Endothelial cell of umbilical vein (primary cell): ENCODE results near the gene HECTD1. TPM values are rescaled to one million over a fixed set of nuclear protein-coding genes. Genes with fewer than 3 reads are reported as not detected.

Experiments
- BruUV-seq: library from RNA; stranded (reverse); fragments of 400-500 nt; replicated peaks from 2 replicates; lab custom pipeline; 2021; lab: Mats Ljungman, UMichigan
- CTCF ChIA-PET: fragments of 300-600, 350-600 bp; sonication (Branson Sonifier 250); formaldehyde crosslinking; loops from one replicate; lab custom pipeline; 2021; ENCODE audit warnings: antibody characterized with exemption, inconsistent platforms; lab: Charles Lee
- POLR2A ChIA-PET: fragments of 300-600, 350-600 bp; sonication (Branson Sonifier 250); formaldehyde crosslinking; loops from one replicate; lab custom pipeline; 2021; ENCODE audit warnings: antibody characterized with exemption, inconsistent platforms; lab: Charles Lee
- DNase-seq: peaks from one replicate; pipeline ENCODE4 v3.0.0-alpha.2; 2011; ENCODE audit warnings: low read depth, low spot score
- FAIRE-seq: peaks from 2 replicates; lab custom pipeline; 2011; peaks lifted over from hg19 to GRCh38; lab: Jason Lieb, UNC
- H2AFZ ChIP-seq: 2 replicates; pipeline ENCODE4 v1.6.0; 2012; ENCODE audit warnings: low read depth, low read length, control low read depth, inconsistent platforms
- H3K27ac ChIP-seq: 2 replicates; pipeline ENCODE4 v1.5.1; 2011; ENCODE audit warnings: low read depth, mild to moderate bottlenecking, control low read depth, low read length, moderate library complexity; ENCODE audit not compliant: insufficient read depth
- H3K27me3 ChIP-seq, 2 experiments: 2 replicates each; pipeline versions ENCODE4 v1.6.0 to v1.6.1; 2011; ENCODE audit warnings: low read length in 2 of 2, mixed read lengths in 1 of 2; ENCODE audit not compliant: control insufficient read depth in 2 of 2, insufficient read depth in 2 of 2
- H3K36me3 ChIP-seq, 2 experiments: 2 replicates in 1 of 2; 3 replicates in 1 of 2; pipeline ENCODE4 v1.5.1; 2011; ENCODE audit warnings: low read length in 2 of 2, mild to moderate bottlenecking in 1 of 2, moderate library complexity in 1 of 2; ENCODE audit not compliant: control insufficient read depth in 2 of 2, insufficient read depth in 2 of 2; ENCODE audit errors: extremely low read depth in 1 of 2
- H3K4me1 ChIP-seq: 3 replicates; pipeline ENCODE4 v1.5.1; 2011; ENCODE audit warnings: mild to moderate bottlenecking, low read length; ENCODE audit not compliant: control insufficient read depth, insufficient read depth; ENCODE audit errors: extremely low read depth
- H3K4me2 ChIP-seq: 2 replicates; pipeline ENCODE4 v1.6.1; 2011; ENCODE audit warnings: low read length, control low read depth, mixed read lengths; ENCODE audit not compliant: insufficient read depth
- H3K4me3 ChIP-seq, 3 experiments: fragments of 200-600 bp in 1 of 3; sonication (generic), shearing (Covaris generic) in 1 of 3; replicated peaks in 1 of 3; 2 replicates each; pipeline ENCODE4 v1.5.1; 2011 to 2016; ENCODE audit warnings: control low read depth in 3 of 3, low read length in 3 of 3, mild to moderate bottlenecking in 2 of 3, inconsistent platforms in 1 of 3, low read depth in 1 of 3, moderate library complexity in 1 of 3; ENCODE audit not compliant: insufficient read depth in 1 of 3
- H3K79me2 ChIP-seq: 2 replicates; pipeline ENCODE4 v1.6.0; 2012; ENCODE audit warnings: low read length, inconsistent platforms; ENCODE audit not compliant: control insufficient read depth, insufficient read depth
- H3K9ac ChIP-seq: replicated peaks from 2 replicates; pipeline ENCODE3; 2011; ENCODE audit warnings: low read length, control low read depth; ENCODE audit not compliant: insufficient read depth; ENCODE audit errors: extremely low read depth
- H3K9me1 ChIP-seq: replicated peaks from 3 replicates; pipeline ENCODE4 v1.6.0; 2011; ENCODE audit warnings: mild to moderate bottlenecking, low read length; ENCODE audit not compliant: control insufficient read depth, insufficient read depth; ENCODE audit errors: extremely low read depth
- H3K9me3 ChIP-seq: replicated peaks from 2 replicates; pipeline ENCODE4 v1.5.1; 2012; ENCODE audit warnings: low read length, inconsistent platforms; ENCODE audit not compliant: control insufficient read depth, insufficient read depth
- H4K20me1 ChIP-seq: replicated peaks from 2 replicates; pipeline ENCODE3; 2011; ENCODE audit warnings: mild to moderate bottlenecking, low read length; ENCODE audit not compliant: control insufficient read depth, insufficient read depth; ENCODE audit errors: extremely low read depth
- EZH2 ChIP-seq: IDR thresholded peaks from 2 replicates; pipeline ENCODE4 v1.6.1; 2012; ENCODE audit warnings: borderline replicate concordance, low read depth, mild to moderate bottlenecking, moderate library complexity, low read length, inconsistent platforms; ENCODE audit not compliant: severe bottlenecking
- FOS ChIP-seq: IDR thresholded peaks from 2 replicates; pipeline ENCODE4 v1.6.1; 2011; ENCODE audit warnings: mild to moderate bottlenecking, low read length, moderate library complexity, borderline replicate concordance; ENCODE audit not compliant: insufficient read depth
- JUN ChIP-seq: IDR thresholded peaks from 2 replicates; pipeline ENCODE4 v1.6.1; 2011; ENCODE audit warnings: borderline replicate concordance, low read depth; ENCODE audit not compliant: insufficient read length, insufficient read depth
- MAX ChIP-seq: IDR thresholded peaks from 2 replicates; pipeline ENCODE4 v1.6.1; 2011; ENCODE audit not compliant: insufficient read depth, insufficient read length
- MYC ChIP-seq: IDR thresholded peaks from one replicate; pipeline ENCODE4 v1.6.1; 2011; ENCODE audit warnings: mild to moderate bottlenecking, low read depth, low read length
- POLR2A ChIP-seq: IDR thresholded peaks from 2 replicates; pipeline ENCODE4 v1.6.1; 2012; ENCODE audit warnings: low read depth, mild to moderate bottlenecking, control low read depth, low read length
- POLR2AphosphoS5 ChIP-seq: IDR thresholded peaks from 2 replicates; pipeline ENCODE4 v1.6.1; 2012; ENCODE audit warnings: low read depth, mild to moderate bottlenecking, control low read depth, low read length, moderate library complexity; ENCODE audit not compliant: insufficient read depth
- dilution Hi-C: fragments of 300-500 bp; cut with MboI; formaldehyde crosslinking; loops from one replicate; pipeline ENCODE4 v1.15.0; 2019; ENCODE audit warnings: low sequenced_read_pairs; ENCODE audit not compliant: extremely low pct_ligation_motif_present
- intact Hi-C: fragments of 100-400 bp; cut with micrococcal nuclease; formaldehyde crosslinking; loops from one replicate; pipeline ENCODE4 v1.10.0; 2022
- polyA plus RNA-seq, 4 experiments: library from polyadenylated mRNA; depleted of rRNA in 3 of 4; stranded (reverse) in 3 of 4; unstranded in 1 of 4; fragments of >200 nt; gene quantifications; 2 replicates each; pipeline versions ENCODE4 v1.2.1 to v1.2.3, GENCODE V29; 2011 to 2012; ENCODE audit warnings: missing spikeins in 1 of 4
- total RNA-seq: library from RNA; stranded (reverse); gene quantifications from 2 replicates; pipeline ENCODE4 v1.2.3, GENCODE V29; 2021

HECTD1 gene
- total and polyA plus RNA-seq, 2 donors (not counting 3 experiments of a cell fraction or from before 2014, with no cell fraction given) = 67.9 to 181 TPM

DNA sequence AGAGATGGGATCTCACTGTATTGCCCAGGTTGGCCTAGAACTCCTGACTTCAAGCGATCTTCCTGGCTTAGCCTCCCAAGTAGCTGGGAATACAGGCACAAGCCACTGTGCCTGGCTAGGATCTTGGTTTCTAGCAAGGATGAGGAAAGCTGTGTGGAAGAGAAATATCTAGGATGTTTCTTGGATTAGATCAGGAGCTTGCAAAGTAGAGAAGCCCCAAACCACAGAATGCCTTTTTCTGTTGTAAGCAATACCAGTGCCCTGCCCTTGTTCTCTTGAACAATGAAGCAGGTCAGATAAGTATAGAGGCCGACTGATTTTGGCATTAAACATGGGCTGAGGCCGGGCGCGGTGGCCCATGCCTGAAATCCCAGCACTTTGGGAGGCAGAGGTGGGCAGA lies 137.2 kb downstream of the HECTD1 start:
- dilution Hi-C loops (no loop called here), intact Hi-C loops (no loop called here)
- DNase-seq (no peak), FAIRE-seq (no peak)
- TF ChIP-seq MYC = no peak
- no peak for TF ChIP-seq POLR2AphosphoS5
- TF ChIP-seq EZH2 = no peak
- TF ChIP-seq FOS = no peak
- no peak for TF ChIP-seq JUN
- TF ChIP-seq POLR2A = no peak
- TF ChIP-seq MAX = no peak
- no peaks in the 10 kb centered on the region for H3K27me3 ChIP-seq
- no peaks in the 10 kb centered on the region for H3K36me3 ChIP-seq
- no peaks in the 10 kb centered on the region for H3K9me3 ChIP-seq
- H3K79me2 ChIP-seq = no peaks in the 10 kb centered on the region
- H2AFZ ChIP-seq = no peak overlapping the region
- H3K27ac ChIP-seq = no peak overlapping the region
- ChIA-PET POLR2A (interaction anchor here (1.2 kb wide), 1 partner anchor 17 kb away, joined by 3 read pairs; no protein-coding TSS in a partner anchor), CTCF (interaction anchor here (1.5 kb wide), 1 partner anchor 8 kb away, joined by 3 read pairs; no protein-coding TSS in a partner anchor)
- no peak overlapping the region for H3K9ac ChIP-seq
- no peaks in the 10 kb centered on the region for H4K20me1 ChIP-seq
- no peak overlapping the region for H3K4me3 ChIP-seq
- H3K9me1 ChIP-seq = no peaks in the 10 kb centered on the region
- no TSS peak for BruUV-seq
- no peak overlapping the region for H3K4me2 ChIP-seq
- no peaks in the 10 kb centered on the region for H3K4me1 ChIP-seq

DNA sequence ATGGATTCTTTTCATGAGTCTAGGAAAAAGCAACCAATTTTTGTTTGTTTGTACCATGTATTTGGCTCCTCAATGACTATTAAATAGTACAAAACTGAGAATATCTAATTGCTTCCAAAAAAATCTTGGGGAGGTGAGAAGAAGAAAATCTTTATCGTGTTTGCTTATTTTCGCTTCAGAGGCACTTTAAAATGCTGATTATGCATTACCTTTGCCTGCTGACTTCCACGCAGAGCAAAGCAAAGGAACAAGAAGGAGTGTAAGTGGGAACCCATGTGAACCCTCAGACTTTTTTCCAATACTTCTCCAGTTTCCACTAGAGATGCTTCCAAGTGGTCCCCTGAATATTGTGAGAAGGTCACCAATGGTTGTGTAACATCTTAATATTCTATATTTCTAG lies 138.2 kb downstream of the HECTD1 start:
- Histone ChIP-seq H3K9me3 (no peaks in the 10 kb centered on the region), H3K4me1 (no peaks in the 10 kb centered on the region), H3K9me1 (no peaks in the 10 kb centered on the region), H4K20me1 (no peaks in the 10 kb centered on the region), H3K36me3 (no peaks in the 10 kb centered on the region), H3K79me2 (no peaks in the 10 kb centered on the region), H2AFZ (no peak overlapping the region), H3K27ac (no peak overlapping the region), H3K27me3 (no peaks in the 10 kb centered on the region), H3K9ac (no peak overlapping the region), H3K4me2 (no peak overlapping the region), H3K4me3 (no peak overlapping the region)
- no peak for DNase-seq
- intact Hi-C loops (no loop called here), dilution Hi-C loops (no loop called here)
- no peak for FAIRE-seq
- ChIA-PET POLR2A (interaction anchor here (1.2 kb wide), 1 partner anchor 16 kb away, joined by 3 read pairs; no protein-coding TSS in a partner anchor), CTCF (interaction anchor here (1.2 to 1.5 kb wide), 2 partner anchors 9 to 13 kb away, joined by 3 to 4 read pairs; no protein-coding TSS in a partner anchor)
- TF ChIP-seq POLR2A (no peak), FOS (no peak)
- no TSS peak for BruUV-seq
